Activated CD8-positive, alpha-beta memory T cell treated with anti-CD3 and anti-CD28 coated beads, Interleukin-2, amount 10 ng/mL, durations not matched to agents 7 days and 5 days (primary cell): ENCODE measurements around the gene GIGYF1. TPM values are rescaled to one million over a fixed set of nuclear protein-coding genes. Genes with fewer than 3 reads are reported as not detected.
"Not testable (repeated sequence)": the region's sequence is repeated elsewhere in the genome, so short reads cannot be mapped to it uniquely, and the experiment has no call there.

Source experiments
- ATAC-seq: fragments of 150-1000 bp; cut with Tn5 transposase; one replicate; pipeline ENCODE4 v1.10.0; 2021; ENCODE audit warnings: moderate library complexity
- CTCF ChIA-PET: fragments of 350-600 bp; sonication (Branson Sonifier 250); formaldehyde crosslinking; loops from one replicate; lab custom pipeline; 2021; ENCODE audit warnings: antibody characterized with exemption; lab: Charles Lee
- DNase-seq: peaks from one replicate; pipeline ENCODE4 v3.0.0-alpha.2; 2020
- H3K27ac Mint-ChIP-seq: one replicate; pipeline ENCODE4 v1.8.0; 2021; ENCODE audit warnings: mild to moderate bottlenecking, mixed read lengths
- H3K27me3 Mint-ChIP-seq: one replicate; pipeline ENCODE4 v1.8.0; 2021; ENCODE audit warnings: mixed read lengths
- H3K36me3 Mint-ChIP-seq: one replicate; pipeline ENCODE4 v1.8.0; 2021; ENCODE audit warnings: mild to moderate bottlenecking, mixed read lengths
- H3K4me1 Mint-ChIP-seq: one replicate; pipeline ENCODE4 v1.8.0; 2021; ENCODE audit warnings: mixed read lengths
- H3K4me3 Mint-ChIP-seq: one replicate; pipeline ENCODE4 v1.8.0; 2021; ENCODE audit warnings: mild to moderate bottlenecking, moderate library complexity, mixed read lengths
- H3K9me3 Mint-ChIP-seq: one replicate; pipeline ENCODE4 v1.8.0; 2022; ENCODE audit warnings: low read depth, mixed read lengths
- total RNA-seq, 2 experiments: library from RNA; stranded (reverse); gene quantifications; one replicate each; pipeline ENCODE4 v1.2.3, GENCODE V29; 2021

GIGYF1 gene
- 10 to 100 TPM; 47.1 to 53.4 TPM for total RNA-seq

GRCh38 chr7:100694098-100694745, at the start of gene GIGYF1:
GIGYF1 (minus strand) TSS chr7:100694250; CDS start chr7:100688238, 6,012 bp downstream.
- H3K27me3 Mint-ChIP-seq, result peaks cover 21% of the 10 kb centered on the region
- H3K27ac Mint-ChIP-seq, result peak within 1 kb of the TSS; percentile 74
- no peaks in the 10 kb centered on the region for H3K9me3 Mint-ChIP-seq
- peak; percentile 73 for DNase-seq
- peak within 1 kb of the TSS; percentile 96 for H3K4me3 Mint-ChIP-seq
- H3K36me3 Mint-ChIP-seq, result peaks cover 5% of the 10 kb centered on the region
- peak; percentile 75 for ATAC-seq
- CTCF ChIA-PET, result interaction anchor here (1.0 to 9.5 kb wide), 8 partner anchors 10 to 158 kb away, joined by 4 to 137 read pairs (median 45); partner anchors contain the start of genes MOSPD3, POP7 and SLC12A9
- H3K4me1 Mint-ChIP-seq, result peaks cover 27% of the 10 kb centered on the region

- DNase-seq (no peak), ATAC-seq (no peak)
- Mint-ChIP-seq H3K9me3 (no peaks in the 10 kb centered on the region), H3K4me3 (no peak overlapping the region), H3K27ac (no peak overlapping the region), H3K27me3 (peaks cover 6% of the 10 kb centered on the region), H3K4me1 (no peaks in the 10 kb centered on the region), H3K36me3 (no peaks in the 10 kb centered on the region)
- CTCF ChIA-PET, result no interaction called here
Observed at GRCh38 chr7:100739934-100740333, 45.9 kb upstream of the GIGYF1 start.

GRCh38 chr7:100736671-100737070, 42.6 kb upstream of the GIGYF1 start:
- H3K27ac Mint-ChIP-seq, result no peak overlapping the region
- CTCF ChIA-PET, result no interaction called here
- peaks cover 5% of the 10 kb centered on the region for H3K27me3 Mint-ChIP-seq
- H3K4me1 Mint-ChIP-seq, result no peaks in the 10 kb centered on the region
- no peaks in the 10 kb centered on the region for H3K36me3 Mint-ChIP-seq
- DNase-seq, result no peak
- ATAC-seq, result no peak
- no peaks in the 10 kb centered on the region for H3K9me3 Mint-ChIP-seq
- H3K4me3 Mint-ChIP-seq, result no peak overlapping the region

GRCh38 chr7:100735730-100736129, 41.7 kb upstream of the GIGYF1 start:
- Mint-ChIP-seq H3K4me3 (no peak overlapping the region), H3K36me3 (no peaks in the 10 kb centered on the region), H3K4me1 (no peaks in the 10 kb centered on the region), H3K27ac (no peak overlapping the region), H3K27me3 (peaks cover 5% of the 10 kb centered on the region), H3K9me3 (no peaks in the 10 kb centered on the region)
- no peak for DNase-seq
- no peak for ATAC-seq
- CTCF ChIA-PET, result no interaction called here

- no peaks in the 10 kb centered on the region for H3K9me3 Mint-ChIP-seq
- no peak overlapping the region for H3K4me3 Mint-ChIP-seq
- DNase-seq (no peak), ATAC-seq (no peak)
- CTCF ChIA-PET, result no interaction called here
- no peak overlapping the region for H3K27ac Mint-ChIP-seq
- H3K4me1 Mint-ChIP-seq, result no peaks in the 10 kb centered on the region
- no peaks in the 10 kb centered on the region for H3K36me3 Mint-ChIP-seq
- peaks cover 16% of the 10 kb centered on the region for H3K27me3 Mint-ChIP-seq
Observed at GRCh38 chr7:100731937-100732636, 38.0 kb upstream of the GIGYF1 start.

GRCh38 chr7:100730136-100730800, 36.2 kb upstream of the GIGYF1 start:
- Mint-ChIP-seq H3K27ac (no peak overlapping the region), H3K4me1 (peaks cover under 1% of the 10 kb centered on the region), H3K27me3 (peaks cover 17% of the 10 kb centered on the region), H3K36me3 (no peaks in the 10 kb centered on the region), H3K9me3 (no peaks in the 10 kb centered on the region), H3K4me3 (no peak overlapping the region)
- DNase-seq (no peak), ATAC-seq (no peak)
- CTCF ChIA-PET, result no interaction called here

GRCh38 chr7:100728196-100728595, 34.1 kb upstream of the GIGYF1 start:
- Mint-ChIP-seq H3K27me3 (peaks cover 18% of the 10 kb centered on the region), H3K4me3 (no peak overlapping the region), H3K27ac (no peak overlapping the region), H3K4me1 (peaks cover 3% of the 10 kb centered on the region), H3K36me3 (no peaks in the 10 kb centered on the region), H3K9me3 (no peaks in the 10 kb centered on the region)
- CTCF ChIA-PET, result interaction anchor here (0.6 to 4.9 kb wide), 3 partner anchors 15 to 415 kb away, joined by 4 to 48 read pairs (median 5); partner anchors contain the start of gene POP7
- ATAC-seq, result no peak
- no peak for DNase-seq

- Mint-ChIP-seq H3K27ac (no peak overlapping the region), H3K36me3 (no peaks in the 10 kb centered on the region), H3K27me3 (peaks cover 27% of the 10 kb centered on the region), H3K4me3 (no peak overlapping the region), H3K4me1 (peaks cover 3% of the 10 kb centered on the region), H3K9me3 (no peaks in the 10 kb centered on the region)
- no peak for ATAC-seq
- no peak for DNase-seq
- CTCF ChIA-PET, result interaction anchor here (0.6 to 4.9 kb wide), 5 partner anchors 14 to 416 kb away, joined by 4 to 48 read pairs (median 5); partner anchors contain the start of gene POP7
Observed at GRCh38 chr7:100726996-100727761, 33.1 kb upstream of the GIGYF1 start.

- H3K4me3 Mint-ChIP-seq, ATAC-seq, H3K36me3 Mint-ChIP-seq, H3K9me3 Mint-ChIP-seq, H3K27ac Mint-ChIP-seq, DNase-seq, H3K4me1 Mint-ChIP-seq: not testable (repeated sequence)
- H3K27me3 Mint-ChIP-seq, result peaks cover 50% of the 10 kb centered on the region
- CTCF ChIA-PET, result interaction anchor here (0.7 to 4.9 kb wide), 5 partner anchors 19 to 159 kb away, joined by 3 to 48 read pairs (median 5); partner anchors contain the start of gene POP7
Observed at GRCh38 chr7:100724364-100724763, 30.3 kb upstream of the GIGYF1 start.

- H3K27ac Mint-ChIP-seq, result no peak overlapping the region
- H3K4me1 Mint-ChIP-seq, result peaks cover 3% of the 10 kb centered on the region
- peaks cover 54% of the 10 kb centered on the region for H3K27me3 Mint-ChIP-seq
- no peaks in the 10 kb centered on the region for H3K9me3 Mint-ChIP-seq
- DNase-seq (no peak), ATAC-seq (no peak)
- H3K36me3 Mint-ChIP-seq, result no peaks in the 10 kb centered on the region
- CTCF ChIA-PET, result interaction anchor here (1.8 kb wide), 1 partner anchor 18 kb away, joined by 11 read pairs; the partner anchor contains the start of gene POP7
- no peak overlapping the region for H3K4me3 Mint-ChIP-seq
Observed at GRCh38 chr7:100723732-100724275, 29.8 kb upstream of the GIGYF1 start.

GRCh38 chr7:100722480-100723212, 28.6 kb upstream of the GIGYF1 start:
- ATAC-seq, result no peak
- Mint-ChIP-seq H3K9me3 (no peaks in the 10 kb centered on the region), H3K36me3 (no peaks in the 10 kb centered on the region), H3K4me3 (no peak overlapping the region), H3K27ac (no peak overlapping the region), H3K4me1 (peaks cover 3% of the 10 kb centered on the region), H3K27me3 (peaks cover 58% of the 10 kb centered on the region)
- DNase-seq, result no peak
- CTCF ChIA-PET, result interaction anchor here (1.8 to 2.2 kb wide), 2 partner anchors 17 to 89 kb away, joined by 6 to 11 read pairs; partner anchors contain the start of gene POP7

GRCh38 chr7:100721505-100721812, 27.4 kb upstream of the GIGYF1 start:
- ATAC-seq, result no peak
- H3K9me3 Mint-ChIP-seq, result no peaks in the 10 kb centered on the region

More at GRCh38 chr7:100721505-100721812, 27.4 kb upstream of the GIGYF1 start:
- no peak for DNase-seq
- Mint-ChIP-seq H3K4me1 (peaks cover 3% of the 10 kb centered on the region), H3K4me3 (no peak overlapping the region), H3K27ac (no peak overlapping the region), H3K27me3 (peaks cover 53% of the 10 kb centered on the region), H3K36me3 (no peaks in the 10 kb centered on the region)
- CTCF ChIA-PET, result interaction anchor here (0.6 to 2.2 kb wide), 4 partner anchors 16 to 135 kb away, joined by 3 to 6 read pairs (median 4); partner anchors contain the start of genes FBXO24, LRCH4 and POP7
